GM23338 (cell line): ENCODE results near the gene ACOXL. TPM values are rescaled to one million over a fixed set of nuclear protein-coding genes. Genes with fewer than 3 reads are reported as not detected.

Source experiments
- ATAC-seq: fragments of 200-7000 bp; cut with Tn5 transposase; 3 replicates; pipeline ENCODE4 v1.9.1; 2020
- DNase-seq: peaks from one replicate; pipeline ENCODE4 v3.0.0-alpha.2; 2015; ENCODE audit warnings: low spot score
- H2AFZ ChIP-seq: fragments of 200-600 bp; sonication (generic); 2 replicates; pipeline ENCODE4 v1.8.0; 2016; ENCODE audit warnings: antibody characterized with exemption, mild to moderate bottlenecking, moderate library complexity
- H3F3A ChIP-seq: fragments of 200-600 bp; sonication (generic); replicated peaks from 2 replicates; pipeline ENCODE4 v1.8.0; 2017; ENCODE audit warnings: antibody characterized with exemption, mixed run types, low read depth
- H3K27ac ChIP-seq: fragments of 200-600 bp; sonication (generic); 2 replicates; pipeline ENCODE4 v1.6.1; 2016; ENCODE audit warnings: low read depth
- H3K27me3 ChIP-seq: fragments of 200-600 bp; sonication (generic); 2 replicates; pipeline ENCODE4 v1.8.0; 2016; ENCODE audit warnings: mild to moderate bottlenecking, mixed run types, moderate library complexity; ENCODE audit not compliant: insufficient read depth
- H3K36me3 ChIP-seq: fragments of 200-600 bp; sonication (generic); 2 replicates; pipeline ENCODE4 v1.8.0; 2016; ENCODE audit warnings: mild to moderate bottlenecking; ENCODE audit not compliant: insufficient read depth
- H3K4me1 ChIP-seq: fragments of 200-600 bp; sonication (generic); 2 replicates; pipeline ENCODE4 v1.8.0; 2016; ENCODE audit warnings: mild to moderate bottlenecking, moderate library complexity; ENCODE audit not compliant: insufficient read depth
- H3K4me2 ChIP-seq: fragments of 200-600 bp; sonication (generic); 2 replicates; pipeline ENCODE4 v1.7.1; 2017; ENCODE audit warnings: mixed run types
- H3K4me3 ChIP-seq: fragments of 200-600 bp; sonication (generic); 2 replicates; pipeline ENCODE4 v1.6.1; 2016; ENCODE audit warnings: mixed run types
- H3K79me2 ChIP-seq: fragments of 200-600 bp; sonication (generic); replicated peaks from 2 replicates; pipeline ENCODE4 v1.8.0; 2017; ENCODE audit warnings: mild to moderate bottlenecking; ENCODE audit not compliant: insufficient read depth
- H3K9me2 ChIP-seq: fragments of 200-600 bp; sonication (generic); 2 replicates; pipeline ENCODE4 v1.8.0; 2017; ENCODE audit not compliant: insufficient read depth
- H4K20me1 ChIP-seq: fragments of 200-600 bp; sonication (generic); replicated peaks from 2 replicates; pipeline ENCODE4 v1.8.0; 2017; ENCODE audit warnings: mild to moderate bottlenecking; ENCODE audit not compliant: insufficient read depth
- H3K27ac Mint-ChIP-seq: 2 replicates; pipeline ENCODE4 v1.8.0; 2020; ENCODE audit warnings: inconsistent platforms, mild to moderate bottlenecking, moderate library complexity, mixed read lengths
- H3K27me3 Mint-ChIP-seq: 3 replicates; pipeline ENCODE4 v1.8.0; 2022; ENCODE audit warnings: low read depth, mild to moderate bottlenecking, moderate library complexity, mixed read lengths, inconsistent platforms; ENCODE audit not compliant: insufficient read depth, poor library complexity
- H3K36me3 Mint-ChIP-seq: 3 replicates; pipeline ENCODE4 v1.8.0; 2021; ENCODE audit warnings: low read depth, mild to moderate bottlenecking, inconsistent platforms, moderate library complexity, mixed read lengths
- H3K4me1 Mint-ChIP-seq: 3 replicates; pipeline ENCODE4 v1.8.0; 2020; ENCODE audit warnings: mild to moderate bottlenecking, inconsistent platforms, mixed read lengths
- H3K4me3 Mint-ChIP-seq: 3 replicates; pipeline ENCODE4 v1.8.0; 2021; ENCODE audit warnings: moderate library complexity, mild to moderate bottlenecking, inconsistent platforms, mixed read lengths
- H3K9me3 Mint-ChIP-seq: 3 replicates; pipeline ENCODE4 v1.8.0; 2020; ENCODE audit warnings: moderate library complexity, mild to moderate bottlenecking, inconsistent platforms, mixed read lengths
- CREB1 ChIP-seq: fragments of 250-450 bp; sonication (Bioruptor Pico); IDR thresholded peaks from 2 replicates; pipeline ENCODE4 v1.5.0; 2020; ENCODE audit warnings: low read depth, mild to moderate bottlenecking, moderate library complexity
- ETS1 ChIP-seq: IDR thresholded peaks from 2 replicates; pipeline ENCODE4 v1.6.1; 2016; ENCODE audit warnings: antibody characterized with exemption
- EZH2phosphoT487 ChIP-seq: fragments of 200-600 bp; sonication (generic); IDR thresholded peaks from one replicate; pipeline ENCODE4 v1.8.1; 2018; ENCODE audit warnings: antibody characterized with exemption; ENCODE audit not compliant: unreplicated experiment
- JUNB ChIP-seq: IDR thresholded peaks from one replicate; pipeline ENCODE4 v1.6.1; 2016; ENCODE audit warnings: antibody characterized with exemption; ENCODE audit not compliant: unreplicated experiment
- NANOG ChIP-seq: IDR thresholded peaks from 2 replicates; pipeline ENCODE4 v1.6.1; 2016; ENCODE audit warnings: antibody characterized with exemption, borderline replicate concordance
- POLR2AphosphoS5 ChIP-seq: IDR thresholded peaks from 2 replicates; pipeline ENCODE4 v1.6.1; 2016; ENCODE audit warnings: antibody characterized with exemption, low read depth
- ZNF331 ChIP-seq: fragments of 250-450 bp; sonication (Bioruptor Pico); IDR thresholded peaks from 2 replicates; pipeline ENCODE4 v1.5.0; 2020; ENCODE audit warnings: low read depth, mild to moderate bottlenecking, moderate library complexity
- ZNF462 ChIP-seq: fragments of 250-450 bp; sonication (Bioruptor Pico); IDR thresholded peaks from 2 replicates; pipeline ENCODE4 v1.5.0; 2020; ENCODE audit warnings: mild to moderate bottlenecking, moderate library complexity
- polyA plus RNA-seq: library from polyadenylated mRNA; unstranded; fragments of >200 nt; fragmentation: Nextera tagmentation; extraction: Ambion mirVana; gene quantifications from 2 replicates; pipeline ENCODE4 v1.2.1, GENCODE V29; 2016
- total RNA-seq: library from RNA; depleted of rRNA; stranded (reverse); fragments of >200 nt; shearing (Covaris generic); gene quantifications from 2 replicates; pipeline ENCODE4 v1.2.3, GENCODE V29; 2014

The ACOXL gene
- total and polyA plus RNA-seq, 2 experiments from 2014 or later: 9.0 to 14.7 TPM

GRCh38 chr2:111113838-111114237 is 381.5 kb downstream of the ACOXL start:
- H3K4me1 Mint-ChIP-seq: peaks cover 22% of the 10 kb centered on the region
- H3K4me2 ChIP-seq: no peak overlapping the region
- no peaks in the 10 kb centered on the region for H3K36me3 Mint-ChIP-seq
- peaks cover 35% of the 10 kb centered on the region for H3K27me3 ChIP-seq
- H3K27ac Mint-ChIP-seq: no peak overlapping the region
- no peaks in the 10 kb centered on the region for H3K36me3 ChIP-seq
- no peaks in the 10 kb centered on the region for H3K9me3 Mint-ChIP-seq
- no peaks in the 10 kb centered on the region; the same call in 1 of the 2 replicates for H3K4me1 ChIP-seq
- ATAC-seq: no peak
- no peak overlapping the region for H3K4me3 Mint-ChIP-seq
- no peaks in the 10 kb centered on the region for H4K20me1 ChIP-seq
- H3K4me3 ChIP-seq: no peak overlapping the region
- H3K27me3 Mint-ChIP-seq: peaks cover 23% of the 10 kb centered on the region
- no peak overlapping the region for H3K27ac ChIP-seq
- peaks cover 7% of the 10 kb centered on the region; the same call in 1 of the 2 replicates for H3F3A ChIP-seq
- no peak for TF ChIP-seq CREB1 (CRISPR knock-in tag)
- TF ChIP-seq JUNB: no peak
- no peak for TF ChIP-seq NANOG
- TF ChIP-seq POLR2AphosphoS5: no peak
- no peak for TF ChIP-seq ZNF462
- no peak for TF ChIP-seq ZNF331 (CRISPR knock-in tag)
- TF ChIP-seq ETS1: no peak
- TF ChIP-seq EZH2phosphoT487: no peak
- no peak overlapping the region for H2AFZ ChIP-seq
- no peaks in the 10 kb centered on the region for H3K79me2 ChIP-seq
- no peak for DNase-seq
- H3K9me2 ChIP-seq: no peaks in the 10 kb centered on the region
